Adipocyte (in vitro differentiated cells): ENCODE data around the gene GDPD2.

Experiments used
- DNase-seq: peaks from one replicate; pipeline ENCODE4 v3.0.0-alpha.2; 2015; ENCODE audit warnings: low read depth
- H3K27me3 ChIP-seq: replicated peaks from 2 replicates; pipeline ENCODE4 v1.7.0; 2013; ENCODE audit warnings: mild to moderate bottlenecking, low read length, moderate library complexity; ENCODE audit not compliant: control insufficient read depth, insufficient read depth
- H3K36me3 ChIP-seq: 2 replicates; pipeline ENCODE4 v1.7.0; 2013; ENCODE audit warnings: low read length, mild to moderate bottlenecking, moderate library complexity; ENCODE audit not compliant: control insufficient read depth, insufficient read depth, severe bottlenecking
- H3K4me1 ChIP-seq: 2 replicates; pipeline ENCODE4 v1.7.0; 2013; ENCODE audit warnings: mild to moderate bottlenecking, low read length, moderate library complexity; ENCODE audit not compliant: control insufficient read depth, insufficient read depth
- H3K4me3 ChIP-seq: 2 replicates; pipeline ENCODE4 v1.7.0; 2013; ENCODE audit warnings: mild to moderate bottlenecking, low read length, moderate library complexity
- H3K9ac ChIP-seq: 2 replicates; pipeline ENCODE4 v1.7.0; 2013; ENCODE audit warnings: mild to moderate bottlenecking, low read length, moderate library complexity
- H3K9me3 ChIP-seq: 2 replicates; pipeline ENCODE4 v1.7.0; 2013; ENCODE audit warnings: mild to moderate bottlenecking, low read length, moderate library complexity; ENCODE audit not compliant: control insufficient read depth

GDPD2 gene

GRCh38 chrX:70455366-70456202 is 32.5 kb downstream of the GDPD2 start:
- Histone ChIP-seq H3K4me3 (peak overlapping the region; percentile 76), H3K36me3 (no peaks in the 10 kb centered on the region), H3K9ac (no peak overlapping the region), H3K4me1 (no peaks in the 10 kb centered on the region), H3K27me3 (peaks cover 9% of the 10 kb centered on the region), H3K9me3 (no peaks in the 10 kb centered on the region)
- DNase-seq: no peak

DNA sequence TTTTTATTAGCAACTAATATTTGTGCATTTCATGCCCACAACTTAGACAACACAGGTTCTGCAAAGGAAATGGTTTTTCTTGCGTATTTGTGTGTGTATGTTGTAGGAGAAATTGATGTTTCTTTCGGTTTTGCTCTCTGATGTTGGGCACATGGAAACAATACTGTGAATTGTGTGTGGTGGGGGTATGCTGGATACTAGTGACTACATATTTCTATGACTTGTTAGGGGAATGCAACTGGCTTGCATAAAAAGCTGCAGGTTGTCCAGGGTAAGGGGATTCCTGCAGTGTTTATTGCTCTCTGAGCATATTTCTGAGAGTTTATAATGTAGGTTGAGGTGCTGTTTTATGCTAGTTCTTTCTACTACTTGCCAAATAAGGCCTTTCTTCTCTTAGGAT is 33.1 kb downstream of the GDPD2 start:
- Histone ChIP-seq H3K4me3 (no peak overlapping the region), H3K4me1 (no peaks in the 10 kb centered on the region), H3K9me3 (no peaks in the 10 kb centered on the region), H3K36me3 (no peaks in the 10 kb centered on the region), H3K9ac (no peak overlapping the region), H3K27me3 (peaks cover 6% of the 10 kb centered on the region)
- DNase-seq: no peak

- Histone ChIP-seq H3K36me3 (no peaks in the 10 kb centered on the region), H3K4me3 (no peak overlapping the region), H3K9ac (no peak overlapping the region), H3K4me1 (no peaks in the 10 kb centered on the region), H3K27me3 (no peaks in the 10 kb centered on the region), H3K9me3 (no peaks in the 10 kb centered on the region)
- no peak for DNase-seq
Observed at GRCh38 chrX:70461026-70461425, 37.9 kb downstream of the GDPD2 start.

GRCh38 chrX:70464051-70464450 is 40.9 kb downstream of the GDPD2 start:
- H3K9me3 ChIP-seq: no peaks in the 10 kb centered on the region
- no peak for DNase-seq
- no peaks in the 10 kb centered on the region for H3K27me3 ChIP-seq

DNA sequence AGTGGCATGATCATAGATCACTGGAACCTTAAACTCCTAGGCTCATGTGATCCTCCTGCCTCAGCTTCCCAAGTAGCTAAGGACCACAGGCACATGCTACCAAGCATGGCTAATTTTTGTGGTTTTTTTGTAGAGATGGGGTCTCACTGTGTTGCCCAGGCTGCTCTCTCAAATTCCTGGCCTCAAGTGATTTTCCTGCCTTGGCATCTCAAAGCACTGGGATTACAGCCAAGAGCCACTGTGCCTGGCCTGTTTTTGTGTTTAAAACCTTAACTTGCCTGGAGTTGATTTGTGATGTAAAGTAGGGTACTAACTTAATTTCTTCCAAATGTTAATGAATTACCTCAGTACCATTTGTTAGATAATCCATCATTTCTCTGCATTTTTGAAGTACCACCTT is 43.9 kb downstream of the GDPD2 start:
- no peaks in the 10 kb centered on the region for H3K4me1 ChIP-seq
- H3K9me3 ChIP-seq: no peaks in the 10 kb centered on the region
- H3K36me3 ChIP-seq: no peaks in the 10 kb centered on the region
- no peaks in the 10 kb centered on the region for H3K27me3 ChIP-seq
- H3K9ac ChIP-seq: no peak overlapping the region
- DNase-seq: no peak
- H3K4me3 ChIP-seq: no peak overlapping the region

More at GRCh38 chrX:70464051-70464450, 40.9 kb downstream of the GDPD2 start:
- H3K4me3 ChIP-seq: no peak overlapping the region
- no peaks in the 10 kb centered on the region for H3K36me3 ChIP-seq
- H3K4me1 ChIP-seq: no peaks in the 10 kb centered on the region
- H3K9ac ChIP-seq: no peak overlapping the region

GRCh38 chrX:70468709-70469108 is 45.6 kb downstream of the GDPD2 start:
- Histone ChIP-seq H3K9me3 (no peaks in the 10 kb centered on the region), H3K9ac (no peak overlapping the region), H3K36me3 (no peaks in the 10 kb centered on the region), H3K4me3 (no peak overlapping the region), H3K27me3 (no peaks in the 10 kb centered on the region), H3K4me1 (no peaks in the 10 kb centered on the region)
- no peak for DNase-seq

GRCh38 chrX:70470850-70471289 is 47.8 kb downstream of the GDPD2 start:
- no peak overlapping the region for H3K4me3 ChIP-seq
- no peaks in the 10 kb centered on the region for H3K27me3 ChIP-seq
- H3K4me1 ChIP-seq: no peaks in the 10 kb centered on the region
- DNase-seq: no peak
- H3K9me3 ChIP-seq: no peaks in the 10 kb centered on the region
- no peak overlapping the region for H3K9ac ChIP-seq
- H3K36me3 ChIP-seq: no peaks in the 10 kb centered on the region

GRCh38 chrX:70476166-70476933 is 53.2 kb downstream of the GDPD2 start:
- DNase-seq: no peak
- Histone ChIP-seq H3K9ac (no peak overlapping the region), H3K4me1 (peaks cover 10% of the 10 kb centered on the region), H3K9me3 (no peaks in the 10 kb centered on the region), H3K4me3 (no peak overlapping the region), H3K27me3 (peaks cover 18% of the 10 kb centered on the region), H3K36me3 (no peaks in the 10 kb centered on the region)

GRCh38 chrX:70476934-70477733 is 54.0 kb downstream of the GDPD2 start:
- H3K9me3 ChIP-seq: no peaks in the 10 kb centered on the region
- no peak overlapping the region for H3K9ac ChIP-seq
- H3K27me3 ChIP-seq: peaks cover 21% of the 10 kb centered on the region
- H3K4me3 ChIP-seq: peak overlapping the region; percentile 49
- peaks cover 10% of the 10 kb centered on the region for H3K4me1 ChIP-seq
- DNase-seq: peak; percentile 68
- no peaks in the 10 kb centered on the region for H3K36me3 ChIP-seq

DNA sequence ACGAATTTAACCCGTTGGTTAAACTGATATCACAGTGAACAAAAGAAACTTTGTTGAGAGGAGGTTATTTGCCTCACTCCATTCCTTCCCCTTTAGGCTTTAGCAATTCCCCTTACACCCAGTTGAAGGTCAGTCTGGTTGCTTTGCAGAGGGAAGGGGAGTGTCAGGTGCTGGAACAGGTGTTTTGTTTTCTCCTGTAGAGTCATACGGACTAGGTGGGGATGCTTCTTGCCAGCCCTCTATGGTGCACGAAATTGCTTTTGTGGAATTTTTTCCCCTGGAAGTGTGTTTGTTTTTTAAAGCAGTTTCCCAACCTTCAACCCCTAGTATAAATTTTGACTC is 54.6 kb downstream of the GDPD2 start:
- H3K36me3 ChIP-seq: no peaks in the 10 kb centered on the region
- H3K27me3 ChIP-seq: peaks cover 21% of the 10 kb centered on the region
- H3K9me3 ChIP-seq: no peaks in the 10 kb centered on the region
- H3K9ac ChIP-seq: no peak overlapping the region
- peak overlapping the region; percentile 49 for H3K4me3 ChIP-seq
- no peak for DNase-seq
- H3K4me1 ChIP-seq: peaks cover 10% of the 10 kb centered on the region
